GM21367 (cell line): Measurements from ENCODE around the gene ACADVL.

Experiments used
- ATAC-seq: cut with Tn5 transposase; IDR thresholded peaks from one replicate; pipeline ENCODE4 v1.9.1; 2021; ENCODE audit not compliant: unreplicated experiment

The ACADVL gene

DNA sequence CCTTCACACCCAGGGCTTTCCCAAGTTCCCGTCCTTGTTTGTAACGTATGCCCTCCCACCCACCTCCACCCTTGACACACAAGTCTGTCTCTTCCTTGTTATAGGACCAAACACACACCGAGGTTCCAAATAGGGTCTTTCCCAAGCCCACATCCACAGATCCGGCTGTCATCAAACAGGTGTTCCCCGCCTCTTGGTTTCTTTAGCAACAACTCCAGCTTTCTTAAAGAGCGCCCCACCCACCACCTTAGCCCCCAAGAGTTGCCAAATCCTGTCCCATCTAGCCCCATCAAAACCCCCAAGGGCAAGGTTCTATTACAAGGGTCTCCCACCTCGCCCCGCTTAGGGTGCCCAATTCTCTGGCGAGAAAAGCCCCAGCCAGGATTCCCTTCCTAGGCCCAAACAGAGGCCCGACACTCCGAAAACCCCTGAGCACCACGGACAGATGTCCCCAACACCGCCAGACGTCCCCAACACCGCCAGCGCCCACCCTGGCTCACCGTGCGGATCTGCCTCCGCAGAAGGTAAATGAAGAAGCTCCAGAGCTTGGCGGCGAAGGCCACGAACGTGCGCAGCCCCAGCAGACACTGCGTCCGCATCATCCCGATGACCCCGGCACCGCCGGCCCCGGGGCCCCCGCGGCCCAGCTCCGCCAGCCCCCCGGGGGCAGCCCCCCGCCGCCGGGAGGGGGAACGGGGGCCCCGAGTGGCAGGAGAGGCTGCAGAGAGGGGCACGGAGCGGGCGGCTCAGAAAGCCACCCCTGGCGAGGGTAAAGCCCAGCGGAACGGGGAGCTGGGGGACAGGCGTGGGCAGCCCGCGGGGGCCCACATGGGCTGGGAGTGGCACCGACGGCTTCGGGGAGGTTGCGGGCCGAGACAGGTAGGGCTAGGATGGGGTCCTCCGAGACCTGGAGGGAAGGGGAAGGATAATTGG is 31.2 kb downstream of the ACADVL start:
- peak; percentile 4 for ATAC-seq

DNA sequence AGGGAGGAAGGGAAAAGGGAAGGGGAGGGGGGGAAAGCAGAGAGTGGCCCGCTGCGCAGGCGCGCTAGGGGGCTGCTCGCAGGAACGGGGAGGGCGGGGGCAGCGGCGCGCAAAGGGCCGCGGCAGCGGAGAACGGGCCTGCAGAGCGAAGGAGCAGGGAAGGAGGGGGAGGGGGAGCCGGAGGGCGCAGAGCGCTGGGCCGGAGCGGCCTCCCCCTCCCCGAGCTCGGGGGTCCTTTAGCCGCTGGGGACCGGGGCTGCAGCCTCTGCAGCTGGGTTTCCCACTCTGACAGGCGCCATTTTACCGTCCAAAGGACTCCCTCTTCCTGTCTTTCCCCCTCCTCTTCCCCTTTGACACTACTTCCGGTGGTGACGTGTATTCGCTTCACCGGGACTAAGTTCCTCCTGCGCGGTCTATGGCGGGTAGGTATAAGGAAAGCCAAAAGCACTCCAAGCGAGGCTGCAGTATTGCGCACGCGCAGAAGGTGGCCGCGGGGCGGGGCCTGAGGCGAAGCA is 32.0 kb downstream of the ACADVL start, which contains the start of gene CTDNEP1:
CTDNEP1 (minus strand) TSS at position 74 of the 515 bp plus-strand sequence. CDS start 438 bp downstream, outside the sequence.
- ATAC-seq, result peak; percentile 61

DNA sequence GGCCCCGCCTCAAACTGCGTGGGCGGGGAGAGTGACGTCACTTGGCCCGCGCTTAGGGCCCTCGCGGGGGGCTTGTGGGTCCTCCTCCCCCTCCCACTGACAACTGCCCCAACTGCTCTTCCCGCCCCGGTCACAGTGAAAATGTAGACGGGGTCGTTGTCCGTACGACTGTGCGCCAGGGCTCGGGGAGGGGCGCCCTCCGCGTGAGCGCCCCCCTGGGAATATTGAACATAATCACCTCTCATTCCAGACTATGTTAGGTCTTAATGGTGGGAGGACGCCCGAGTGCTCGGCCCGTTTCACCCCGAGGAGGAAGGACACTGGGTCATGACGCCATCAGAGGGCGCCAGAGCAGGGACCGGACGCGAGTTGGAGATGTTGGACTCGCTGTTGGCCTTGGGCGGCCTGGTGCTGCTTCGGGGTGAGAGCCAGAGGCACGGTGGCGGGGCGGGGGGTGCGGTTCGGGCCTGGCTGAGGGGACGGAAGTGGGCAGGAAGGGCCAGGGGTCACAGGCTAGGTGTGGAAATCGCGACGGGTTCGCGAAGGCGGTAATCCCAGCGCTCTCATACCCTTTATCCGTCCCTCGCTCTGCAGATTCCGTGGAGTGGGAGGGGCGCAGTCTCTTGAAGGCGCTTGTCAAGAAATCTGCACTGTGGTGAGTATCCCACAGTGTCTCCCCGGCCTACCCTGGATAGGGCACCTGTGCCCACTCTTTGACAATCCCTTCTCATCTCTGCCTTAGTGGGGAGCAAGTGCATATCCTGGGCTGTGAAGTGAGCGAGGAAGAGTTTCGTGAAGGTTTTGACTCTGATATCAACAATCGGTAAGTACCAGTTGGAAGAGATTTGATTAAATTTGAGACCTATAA is 32.7 kb downstream of the ACADVL start, which contains the start of gene ELP5:
ELP5 (plus strand) TSS at position 40 of the 868 bp plus-strand sequence; CDS start at position 376, 336 bp downstream.
- ATAC-seq, result peak; percentile 48

- no peak for ATAC-seq
These were observed 33.3 kb downstream of the ACADVL start for GRCh38 chr17:7253082-7253481.

DNA sequence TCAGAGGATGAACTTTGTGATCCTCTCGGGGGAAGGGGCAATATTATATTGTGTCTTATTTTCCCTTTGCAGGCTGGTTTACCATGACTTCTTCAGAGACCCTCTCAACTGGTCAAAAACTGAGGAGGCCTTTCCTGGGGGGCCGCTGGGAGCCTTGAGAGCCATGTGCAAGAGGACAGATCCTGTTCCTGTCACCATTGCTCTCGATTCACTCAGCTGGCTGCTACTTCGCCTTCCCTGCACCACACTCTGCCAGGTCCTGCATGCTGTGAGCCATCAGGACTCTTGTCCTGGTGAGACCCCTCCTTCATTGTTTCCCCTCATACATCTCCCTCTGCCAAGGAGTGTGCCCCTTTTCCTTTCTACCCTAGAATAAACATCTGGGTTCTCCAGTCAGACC is 34.8 kb downstream of the ACADVL start:
- ATAC-seq, result no peak

- no peak for ATAC-seq
These were observed 37.2 kb downstream of the ACADVL start for GRCh38 chr17:7256766-7257456.

- no peak for ATAC-seq
These were observed 39.2 kb downstream of the ACADVL start for GRCh38 chr17:7258731-7259554.

- ATAC-seq, result no peak
These were observed 39.8 kb downstream of the ACADVL start for GRCh38 chr17:7259555-7259889.

- ATAC-seq, result no peak
These were observed 40.4 kb downstream of the ACADVL start for GRCh38 chr17:7260151-7260550.

- ATAC-seq, result no peak
These were observed 41.1 kb downstream of the ACADVL start for GRCh38 chr17:7260651-7261378.

DNA sequence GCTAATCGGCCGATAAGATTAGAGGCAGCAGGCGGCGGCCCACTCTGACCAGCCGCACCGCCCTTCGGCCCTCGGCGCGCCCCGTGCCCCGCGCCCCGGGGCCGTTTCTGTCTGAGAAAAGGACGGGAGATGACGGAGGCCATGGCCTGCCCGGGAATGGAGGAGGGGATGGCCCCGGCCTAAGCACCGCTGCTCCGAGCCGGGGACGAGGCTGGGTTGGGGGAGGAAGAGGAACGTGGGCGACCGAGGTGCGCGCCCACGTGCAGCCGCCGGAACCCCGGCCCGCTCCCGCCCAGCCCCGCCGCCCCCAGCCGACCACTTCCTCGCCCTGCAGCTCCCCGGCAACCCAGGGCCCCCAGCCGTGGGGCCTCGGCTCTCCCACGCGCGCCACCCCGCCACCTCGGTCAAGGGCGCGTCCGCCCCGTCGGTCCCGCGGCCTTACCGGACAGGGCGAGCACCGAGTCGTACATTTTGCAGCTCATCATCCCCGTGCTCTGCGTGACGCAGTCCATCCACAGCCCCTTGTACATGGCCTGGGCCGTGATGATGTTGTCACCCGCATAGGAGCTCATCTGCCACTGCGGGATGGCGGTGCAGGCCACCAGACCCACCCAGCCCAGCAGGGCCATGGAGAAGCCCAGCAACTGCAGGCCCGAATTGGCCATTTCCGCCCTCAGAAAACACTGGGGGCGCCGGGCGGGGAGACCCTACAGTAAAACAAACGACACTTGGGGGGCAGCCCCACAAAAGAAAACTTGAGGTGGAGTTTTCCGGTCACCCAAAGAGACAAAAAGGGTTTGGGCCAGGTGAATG is 41.8 kb downstream of the ACADVL start:
- no peak for ATAC-seq

GRCh38 chr17:7262192-7262934 is 42.6 kb downstream of the ACADVL start, which contains the start of gene CLDN7:
TSS of gene CLDN7 (minus strand) at chr17:7262478. CDS start at chr17:7262043, 435 bp downstream.
- no peak for ATAC-seq

- no peak for ATAC-seq
These were observed 43.4 kb downstream of the ACADVL start for GRCh38 chr17:7262935-7263800.

DNA sequence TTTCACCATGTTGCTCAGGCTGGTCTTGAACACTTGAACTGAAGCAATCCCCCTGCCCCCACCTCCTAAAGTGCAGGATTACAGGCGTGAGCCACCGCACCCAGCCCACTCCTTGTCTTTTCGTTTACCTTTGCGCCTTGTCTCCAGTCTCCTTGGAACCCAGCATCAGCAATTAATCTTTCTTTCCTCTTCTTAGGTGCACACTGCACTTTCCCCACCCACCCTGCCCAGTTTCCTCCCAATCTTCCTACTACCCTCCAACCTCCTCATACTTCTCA is 44.0 kb downstream of the ACADVL start:
- no peak for ATAC-seq

DNA sequence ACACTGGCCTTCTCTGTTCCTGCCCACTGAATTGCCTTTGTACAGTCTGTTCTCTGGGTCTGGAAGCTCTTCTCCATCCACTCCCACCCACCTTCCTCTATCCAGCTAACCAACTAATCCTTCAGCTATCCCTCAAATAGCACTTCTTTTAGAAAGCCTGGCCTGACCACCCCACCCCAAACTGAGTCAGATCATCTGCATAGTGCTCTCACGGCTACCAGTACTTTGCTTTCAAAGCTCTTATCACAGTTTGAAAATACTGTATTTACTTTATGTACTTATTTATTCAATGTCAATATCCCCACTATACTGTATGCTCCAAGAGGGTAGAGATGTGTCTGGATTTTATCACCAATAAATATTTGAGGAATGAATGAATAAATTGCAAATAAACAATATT is 47.0 kb downstream of the ACADVL start:
- no peak for ATAC-seq
